ENCODE measurements around the gene STX2.

GRCh38 chr12:130870442-130871285 is 31.6 kb upstream of the STX2 start:
- TF ChIP-seq SP1 (IDR thresholded peaks at IDR 0.05) = no peak
- TF ChIP-seq FOXA1 (IDR thresholded peaks at IDR 0.05) = no peak
- TF ChIP-seq FOXM1 (IDR thresholded peaks at IDR 0.05; ENCODE audit: borderline replicate concordance) = no peak
- no peak for TF ChIP-seq HDGF (IDR thresholded peaks at IDR 0.05; ENCODE audit: borderline replicate concordance)
- no peak for TF ChIP-seq TARDBP (IDR thresholded peaks at IDR 0.05)
- no peak for TF ChIP-seq BHLHE40 (IDR thresholded peaks at IDR 0.05; ENCODE audit: borderline replicate concordance)
- no peak for TF ChIP-seq LEF1 (IDR thresholded peaks at IDR 0.05; ENCODE audit: borderline replicate concordance)
- TF ChIP-seq NFRKB (IDR thresholded peaks at IDR 0.05) = no peak
- no peak for TF ChIP-seq ARNT (IDR thresholded peaks at IDR 0.05)
- TF ChIP-seq SUZ12 (IDR thresholded peaks at IDR 0.05) = no peak
- TF ChIP-seq PKNOX1 (IDR thresholded peaks at IDR 0.05) = peak; percentile 40; the same call in 1 of the 2 replicates
- TF ChIP-seq ZNF384 (IDR thresholded peaks at IDR 0.05) = no peak
- TF ChIP-seq ELF4 (IDR thresholded peaks at IDR 0.05) = no peak
- TF ChIP-seq FOXK2 (IDR thresholded peaks at IDR 0.05) = no peak
